ENCODE measurements around the gene UQCC5.

The UQCC5 gene

DNA sequence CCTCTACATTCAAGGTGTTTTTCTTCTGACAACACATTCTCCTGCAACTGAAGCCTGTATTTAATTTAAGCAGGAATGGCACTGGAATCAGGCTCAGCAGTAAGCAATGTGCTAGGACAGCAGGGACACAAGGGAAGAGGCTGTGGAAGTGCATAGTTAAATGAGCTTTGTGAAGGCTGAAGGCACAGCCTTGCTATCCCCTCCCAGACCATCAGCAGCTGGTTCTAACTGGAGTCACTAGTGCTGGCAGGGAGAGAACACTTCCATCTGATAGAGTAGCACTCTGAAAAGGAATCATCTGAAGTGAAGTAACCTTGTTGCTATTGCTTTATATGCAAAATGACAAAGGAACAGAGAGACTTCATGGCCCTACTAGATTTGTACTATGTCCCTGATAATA lies 14.7 kb downstream of the UQCC5 start:
- Histone ChIP-seq H4K5ac (ENCODE audit: low read length) (no peak overlapping the region), H2BK120ac (ENCODE audit: low read depth, low read length) (no peak overlapping the region), H3K4me3 (ENCODE audit: low read length) (no peak overlapping the region), H2BK15ac (replicated peaks; ENCODE audit: low read depth) (no peak overlapping the region), H4K8ac (ENCODE audit: low read depth, low read length) (no peak overlapping the region), H3K4me2 (ENCODE audit: low read length) (no peak overlapping the region), H3K27me3 (ENCODE audit: insufficient read depth, low read length, poor library complexity) (no peaks in the 10 kb centered on the region), H3K23ac (ENCODE audit: low read length) (no peak overlapping the region), H3K18ac (ENCODE audit: low read length) (no peak overlapping the region), H2AK5ac (ENCODE audit: low read length) (no peak overlapping the region), H3K79me2 (ENCODE audit: control insufficient read depth, insufficient read depth, low read length) (no peaks in the 10 kb centered on the region), H3K36me3 (ENCODE audit: control insufficient read depth, insufficient read depth, low read length) (peaks cover 8% of the 10 kb centered on the region), H3K4me1 (ENCODE audit: control insufficient read depth, low read depth, low read length) (no peaks in the 10 kb centered on the region), H3K9ac (ENCODE audit: low read length) (no peak overlapping the region), H3K79me1 (ENCODE audit: low read length) (no peaks in the 10 kb centered on the region), H3K4ac (ENCODE audit: low read depth, low read length) (no peak overlapping the region), H3K27ac (ENCODE audit: low read depth, low read length) (no peak overlapping the region), H3K56ac (ENCODE audit: low read length) (no peak overlapping the region), H2BK5ac (ENCODE audit: low read length) (no peak overlapping the region)
- DNase-seq = no peak

DNA sequence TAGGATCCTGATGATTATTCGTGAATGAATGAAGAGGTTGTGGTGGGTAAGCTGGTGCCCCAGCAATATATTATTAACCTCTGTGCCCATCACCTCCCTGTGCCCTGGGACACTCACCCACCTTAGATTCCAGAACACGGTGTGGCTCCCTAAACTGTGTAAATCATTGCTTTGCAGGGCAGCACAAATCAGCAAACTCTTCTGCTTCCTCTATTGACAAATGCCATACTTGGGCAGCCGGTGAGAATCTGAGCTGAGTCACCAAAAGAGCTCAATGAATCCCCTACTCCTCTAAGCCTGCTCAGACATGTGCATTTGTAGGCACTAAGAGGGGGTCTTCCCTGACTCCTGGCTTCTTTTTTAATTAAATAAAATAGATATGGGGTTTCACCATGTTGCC lies 15.7 kb downstream of the UQCC5 start:
- Histone ChIP-seq H3K9ac (ENCODE audit: low read length) (no peak overlapping the region), H3K56ac (ENCODE audit: low read length) (no peak overlapping the region), H2BK120ac (ENCODE audit: low read depth, low read length) (no peak overlapping the region), H3K23ac (ENCODE audit: low read length) (no peak overlapping the region), H3K36me3 (ENCODE audit: control insufficient read depth, insufficient read depth, low read length) (peaks cover 7% of the 10 kb centered on the region), H2BK5ac (ENCODE audit: low read length) (no peak overlapping the region), H3K4me3 (ENCODE audit: low read length) (no peak overlapping the region), H3K27ac (ENCODE audit: low read depth, low read length) (no peak overlapping the region), H3K4ac (ENCODE audit: low read depth, low read length) (no peak overlapping the region), H2AK5ac (ENCODE audit: low read length) (no peak overlapping the region), H2BK15ac (replicated peaks; ENCODE audit: low read depth) (no peak overlapping the region), H3K79me2 (ENCODE audit: control insufficient read depth, insufficient read depth, low read length) (no peaks in the 10 kb centered on the region), H4K5ac (ENCODE audit: low read length) (no peak overlapping the region), H3K18ac (ENCODE audit: low read length) (no peak overlapping the region), H3K27me3 (ENCODE audit: insufficient read depth, low read length, poor library complexity) (no peaks in the 10 kb centered on the region), H3K79me1 (ENCODE audit: low read length) (no peaks in the 10 kb centered on the region), H3K4me1 (ENCODE audit: control insufficient read depth, low read depth, low read length) (no peaks in the 10 kb centered on the region), H3K4me2 (ENCODE audit: low read length) (no peak overlapping the region), H4K8ac (ENCODE audit: low read depth, low read length) (no peak overlapping the region)
- WGBS (ENCODE audit: extremely low coverage, insufficient coverage, low lambda C conversion rate) = no CpG with 5 or more reads among the region's 3 CpGs
- no peak for DNase-seq

DNA sequence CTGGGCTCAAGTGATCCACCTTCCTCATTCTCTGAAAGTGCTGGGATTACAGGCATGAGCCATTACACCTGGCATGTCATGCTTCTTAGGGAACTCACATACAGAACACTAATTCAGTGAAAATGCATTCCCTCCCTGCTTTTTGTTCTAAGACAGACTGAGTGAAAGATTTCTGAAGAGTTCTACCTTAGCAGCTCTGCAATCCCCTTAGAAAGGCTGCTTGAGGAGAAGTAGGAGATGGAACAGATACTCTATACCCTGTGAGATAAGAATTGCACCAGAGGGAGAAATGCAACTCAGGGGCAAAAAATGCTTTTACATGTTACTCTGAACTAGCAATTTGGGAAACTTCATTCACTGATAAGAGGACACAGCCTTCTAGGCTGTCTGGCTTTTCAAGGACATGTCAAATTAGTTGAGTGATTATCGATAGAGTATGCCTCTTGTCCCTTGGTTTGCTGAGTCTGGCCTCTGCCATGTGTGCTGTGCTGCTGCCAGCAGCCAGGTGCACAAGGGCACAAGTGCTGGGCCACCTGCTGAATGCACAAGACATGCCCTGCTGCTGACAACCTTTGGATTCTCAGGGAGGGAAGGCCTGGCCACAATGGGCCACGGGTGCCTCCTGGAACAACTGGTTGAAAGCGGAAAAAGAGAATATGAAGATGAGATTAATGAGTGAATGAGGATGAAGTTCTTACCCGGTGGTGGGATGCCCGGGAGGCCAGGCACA lies 17.8 kb downstream of the UQCC5 start:
- Histone ChIP-seq H3K27ac (ENCODE audit: low read depth, low read length) (no peak overlapping the region), H3K23ac (ENCODE audit: low read length) (no peak overlapping the region), H2BK15ac (replicated peaks; ENCODE audit: low read depth) (no peak overlapping the region), H3K56ac (ENCODE audit: low read length) (no peak overlapping the region), H3K79me1 (ENCODE audit: low read length) (no peaks in the 10 kb centered on the region), H3K36me3 (ENCODE audit: control insufficient read depth, insufficient read depth, low read length) (peaks cover 7% of the 10 kb centered on the region), H3K4me3 (ENCODE audit: low read length) (no peak overlapping the region), H2BK5ac (ENCODE audit: low read length) (no peak overlapping the region), H4K5ac (ENCODE audit: low read length) (no peak overlapping the region), H3K27me3 (ENCODE audit: insufficient read depth, low read length, poor library complexity) (no peaks in the 10 kb centered on the region), H3K4me2 (ENCODE audit: low read length) (no peak overlapping the region), H3K4me1 (ENCODE audit: control insufficient read depth, low read depth, low read length) (no peaks in the 10 kb centered on the region), H3K9ac (ENCODE audit: low read length) (no peak overlapping the region), H3K4ac (ENCODE audit: low read depth, low read length) (no peak overlapping the region), H2AK5ac (ENCODE audit: low read length) (no peak overlapping the region), H3K79me2 (ENCODE audit: control insufficient read depth, insufficient read depth, low read length) (no peaks in the 10 kb centered on the region), H3K18ac (ENCODE audit: low read length) (no peak overlapping the region), H2BK120ac (ENCODE audit: low read depth, low read length) (no peak overlapping the region), H4K8ac (ENCODE audit: low read depth, low read length) (no peak overlapping the region)
- WGBS (ENCODE audit: extremely low coverage, insufficient coverage, low lambda C conversion rate) = no CpG with 5 or more reads among the region's 5 CpGs
- no peak for DNase-seq

DNA sequence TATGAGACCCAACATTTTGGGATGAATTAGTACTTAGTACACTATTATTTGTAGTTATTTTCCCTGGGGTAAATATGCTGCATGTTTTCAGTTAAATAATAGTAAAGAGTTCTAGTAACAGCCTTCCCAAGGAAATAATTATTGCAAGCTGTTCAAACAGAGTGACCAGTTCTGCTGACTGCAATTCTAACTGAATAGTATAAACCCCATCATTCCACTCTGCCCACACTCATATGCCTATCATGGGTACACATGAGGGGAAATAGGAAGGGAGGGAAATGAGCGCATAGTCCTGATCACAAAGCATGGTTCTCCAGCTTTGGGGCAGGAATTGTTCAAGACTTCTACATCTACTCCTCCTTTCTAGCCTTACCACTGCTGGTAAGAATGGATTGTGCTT lies 18.7 kb downstream of the UQCC5 start:
- Histone ChIP-seq H3K4me2 (ENCODE audit: low read length) (no peak overlapping the region), H3K36me3 (ENCODE audit: control insufficient read depth, insufficient read depth, low read length) (peaks cover 7% of the 10 kb centered on the region)

DNA sequence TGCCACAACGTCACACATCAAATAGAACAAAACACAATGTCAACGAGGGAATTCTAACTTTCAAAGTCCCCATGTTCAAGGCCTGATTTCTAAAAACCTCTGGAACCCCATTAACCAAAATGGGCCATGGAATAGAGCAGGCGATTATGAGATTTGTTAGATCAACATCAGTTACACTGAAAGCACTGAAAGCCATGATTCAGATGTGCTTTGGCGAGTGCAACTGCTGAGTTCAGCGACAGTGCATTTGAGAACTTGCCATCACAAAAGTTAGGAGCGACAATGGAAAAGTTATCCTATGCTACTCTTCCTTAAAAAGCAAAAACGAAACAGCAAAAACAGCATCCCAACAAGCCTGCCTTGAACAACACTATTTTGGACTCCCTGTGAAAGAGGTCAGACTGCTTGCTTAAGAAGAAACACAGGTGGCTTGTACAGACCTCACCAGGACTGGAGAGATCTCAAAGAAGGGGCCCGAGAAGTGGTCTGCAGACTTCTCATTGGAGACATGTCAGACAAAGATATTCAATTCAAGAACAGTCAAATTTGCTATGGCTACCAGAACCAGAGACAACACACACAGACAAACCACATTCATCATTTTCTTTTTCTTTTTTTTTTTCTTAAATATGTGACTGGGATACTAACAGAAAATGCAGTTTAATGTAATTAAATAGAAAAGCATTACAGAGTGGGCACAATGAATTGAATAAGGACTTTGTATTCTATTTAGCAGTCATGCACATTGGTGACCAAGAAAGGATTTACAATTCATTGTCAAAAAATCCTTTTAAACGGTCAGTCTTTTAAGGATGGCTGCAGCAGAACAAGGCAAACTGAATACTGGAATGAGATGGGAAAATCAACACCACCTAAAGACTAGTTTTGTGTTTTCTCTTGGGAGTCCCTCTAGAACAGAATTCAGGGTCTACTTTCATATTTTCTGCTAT lies 20.9 kb downstream of the UQCC5 start:
- Histone ChIP-seq H2BK5ac (ENCODE audit: low read length) (no peak overlapping the region), H3K4ac (ENCODE audit: low read depth, low read length) (no peak overlapping the region), H3K27ac (ENCODE audit: low read depth, low read length) (no peak overlapping the region), H3K4me1 (ENCODE audit: control insufficient read depth, low read depth, low read length) (no peaks in the 10 kb centered on the region), H3K4me3 (ENCODE audit: low read length) (no peak overlapping the region), H3K23ac (ENCODE audit: low read length) (peak overlapping the region; percentile 59), H3K9ac (ENCODE audit: low read length) (no peak overlapping the region), H3K79me1 (ENCODE audit: low read length) (no peaks in the 10 kb centered on the region), H4K5ac (ENCODE audit: low read length) (no peak overlapping the region), H3K79me2 (ENCODE audit: control insufficient read depth, insufficient read depth, low read length) (no peaks in the 10 kb centered on the region), H3K56ac (ENCODE audit: low read length) (no peak overlapping the region), H3K4me2 (ENCODE audit: low read length) (no peak overlapping the region), H3K27me3 (ENCODE audit: insufficient read depth, low read length, poor library complexity) (no peaks in the 10 kb centered on the region), H3K36me3 (ENCODE audit: control insufficient read depth, insufficient read depth, low read length) (peaks cover 8% of the 10 kb centered on the region), H2AK5ac (ENCODE audit: low read length) (no peak overlapping the region), H2BK120ac (ENCODE audit: low read depth, low read length) (no peak overlapping the region), H4K8ac (ENCODE audit: low read depth, low read length) (no peak overlapping the region), H3K18ac (ENCODE audit: low read length) (no peak overlapping the region), H2BK15ac (replicated peaks; ENCODE audit: low read depth) (no peak overlapping the region)
- DNase-seq = no peak
- no CpG with 5 or more reads among the region's 9 CpGs for WGBS (ENCODE audit: extremely low coverage, insufficient coverage, low lambda C conversion rate)

More for the DNA sequence above, 18.7 kb downstream of the UQCC5 start:
- no peak overlapping the region for H3K9ac ChIP-seq (ENCODE audit: low read length)
- no CpG with 5 or more reads among the region's 1 CpG for WGBS (ENCODE audit: extremely low coverage, insufficient coverage, low lambda C conversion rate)
- no peak overlapping the region for H3K23ac ChIP-seq (ENCODE audit: low read length)
- no peak overlapping the region for H3K18ac ChIP-seq (ENCODE audit: low read length)
- H3K4me3 ChIP-seq (ENCODE audit: low read length) = no peak overlapping the region
- no peak overlapping the region for H3K56ac ChIP-seq (ENCODE audit: low read length)
- no peak overlapping the region for H4K5ac ChIP-seq (ENCODE audit: low read length)
- no peaks in the 10 kb centered on the region for H3K27me3 ChIP-seq (ENCODE audit: insufficient read depth, low read length, poor library complexity)
- H3K4me1 ChIP-seq (ENCODE audit: control insufficient read depth, low read depth, low read length) = no peaks in the 10 kb centered on the region
- no peaks in the 10 kb centered on the region for H3K79me1 ChIP-seq (ENCODE audit: low read length)
- H3K27ac ChIP-seq (ENCODE audit: low read depth, low read length) = no peak overlapping the region
- no peak overlapping the region for H2BK120ac ChIP-seq (ENCODE audit: low read depth, low read length)
- no peak for DNase-seq
- no peak overlapping the region for H2BK15ac ChIP-seq (replicated peaks; ENCODE audit: low read depth)
- no peak overlapping the region for H3K4ac ChIP-seq (ENCODE audit: low read depth, low read length)
- no peak overlapping the region for H2AK5ac ChIP-seq (ENCODE audit: low read length)
- no peaks in the 10 kb centered on the region for H3K79me2 ChIP-seq (ENCODE audit: control insufficient read depth, insufficient read depth, low read length)
- no peak overlapping the region for H2BK5ac ChIP-seq (ENCODE audit: low read length)
- no peak overlapping the region for H4K8ac ChIP-seq (ENCODE audit: low read depth, low read length)
